ENCODE measurements around the gene PLEKHA1. TPM values are rescaled to one million over a fixed set of nuclear protein-coding genes. Genes with fewer than 3 reads are reported as not detected.

The PLEKHA1 gene
- polyA plus RNA-seq, 1 of the 3 experiments (the other 2 are of a cell fraction), result 8.4 TPM

- no peaks in the 10 kb centered on the region for H3K4me1 ChIP-seq (ENCODE audit: control insufficient read depth in 1 of 2, insufficient read depth in 2 of 2, low read depth in 1 of 2, low read length in 1 of 2)
- no peak for DNase-seq
- H3F3A ChIP-seq (replicated peaks; ENCODE audit: insufficient read depth), result no peaks in the 10 kb centered on the region
- H3K27me3 ChIP-seq (ENCODE audit: insufficient read depth), result no peaks in the 10 kb centered on the region
- H3K9me2 ChIP-seq, result no peaks in the 10 kb centered on the region
- H3K9ac ChIP-seq, result no peak overlapping the region
- WGBS (ENCODE audit: low lambda C conversion rate), result 79% methylated on average over 2 of the region's 2 CpGs
- H3K4me2 ChIP-seq, result no peak overlapping the region
- POLR2A ChIA-PET, result no interaction called here
- CTCF ChIA-PET, result interaction anchor here (0.7 to 0.8 kb wide), 2 partner anchors 262 to 1252 kb away, joined by 3 read pairs; no protein-coding TSS in a partner anchor
- H2AFZ ChIP-seq (ENCODE audit: low read depth), result no peak overlapping the region
- TF ChIP-seq GABPA (IDR thresholded peaks at IDR 0.05; ENCODE audit: low read depth) (no peak), IRF3 (IDR thresholded peaks at IDR 0.05; ENCODE audit: low read depth, low read length) (no peak), RAD21 (IDR thresholded peaks at IDR 0.05; ENCODE audit: low read length) (no peak), SMC3 (IDR thresholded peaks at IDR 0.05; ENCODE audit: low read depth, low read length) (no peak), MEF2A (IDR thresholded peaks at IDR 0.05; ENCODE audit: borderline replicate concordance, low read depth) (no peak), RCOR1 (IDR thresholded peaks at IDR 0.05; ENCODE audit: low read length) (no peak), TAF1 (IDR thresholded peaks at IDR 0.05; ENCODE audit: borderline replicate concordance, low read depth, low read length) (no peak), TEAD4 (IDR thresholded peaks at IDR 0.05; ENCODE audit: borderline replicate concordance, insufficient read depth) (no peak)
- TF ChIP-seq, protein P1, sequence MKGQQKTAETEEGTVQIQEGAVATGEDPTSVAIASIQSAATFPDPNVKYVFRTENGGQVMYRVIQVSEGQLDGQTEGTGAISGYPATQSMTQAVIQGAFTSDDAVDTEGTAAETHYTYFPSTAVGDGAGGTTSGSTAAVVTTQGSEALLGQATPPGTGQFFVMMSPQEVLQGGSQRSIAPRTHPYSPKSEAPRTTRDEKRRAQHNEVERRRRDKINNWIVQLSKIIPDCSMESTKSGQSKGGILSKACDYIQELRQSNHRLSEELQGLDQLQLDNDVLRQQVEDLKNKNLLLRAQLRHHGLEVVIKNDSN (IDR thresholded peaks at IDR 0.05; ENCODE audit: borderline replicate concordance, low read depth), result no peak
- H3K9me3 ChIP-seq, result peaks cover 7% of the 10 kb centered on the region; the same call in 1 of the 2 replicates
- H3K4me3 ChIP-seq (ENCODE audit: low read depth in 2 of 2, low read length in 1 of 2), result no peak overlapping the region
- H3K79me2 ChIP-seq (ENCODE audit: insufficient read depth), result peaks cover 75% of the 10 kb centered on the region
- H3K36me3 ChIP-seq (replicated peaks in 1 of 2; ENCODE audit: control insufficient read depth in 1 of 2, insufficient read depth in 2 of 2, low read length in 1 of 2), result peaks cover 0 to 12% of the 10 kb centered on the region in 2 experiments
- H4K20me1 ChIP-seq (ENCODE audit: insufficient read depth), result peaks cover 7% of the 10 kb centered on the region; the same call in 1 of the 2 replicates
- no peak overlapping the region for H3K27ac ChIP-seq (ENCODE audit: low read depth in 2 of 2, low read length in 1 of 2)
Observed at GRCh38 chr10:122386514-122386913, 12.0 kb downstream of the PLEKHA1 start.

GRCh38 chr10:122387572-122387971 is 13.1 kb downstream of the PLEKHA1 start:
- H3K79me2 ChIP-seq (ENCODE audit: insufficient read depth), result peaks cover 66% of the 10 kb centered on the region

More at GRCh38 chr10:122387572-122387971, 13.1 kb downstream of the PLEKHA1 start:
- TF ChIP-seq SIN3A (IDR thresholded peaks at IDR 0.05; ENCODE audit: borderline replicate concordance, low read depth, low read length) (no peak), RXRA (IDR thresholded peaks at IDR 0.05; ENCODE audit: borderline replicate concordance, low read depth) (no peak)
- WGBS (ENCODE audit: low lambda C conversion rate), result 100% methylated on average over 2 of the region's 2 CpGs
- no peaks in the 10 kb centered on the region for H3K9me2 ChIP-seq
- H3K27ac ChIP-seq (ENCODE audit: low read depth in 2 of 2, low read length in 1 of 2), result no peak overlapping the region
- CTCF ChIA-PET, result interaction anchor here (0.6 to 1.4 kb wide), 3 partner anchors 20 to 261 kb away, joined by 3 to 4 read pairs (median 3); no protein-coding TSS in a partner anchor
- H4K20me1 ChIP-seq (ENCODE audit: insufficient read depth), result peaks cover 7% of the 10 kb centered on the region; the same call in 1 of the 2 replicates
- peaks cover 7% of the 10 kb centered on the region; the same call in 1 of the 2 replicates for H3K9me3 ChIP-seq
- peaks cover 0 to 12% of the 10 kb centered on the region in 2 experiments for H3K36me3 ChIP-seq (replicated peaks in 1 of 2; ENCODE audit: control insufficient read depth in 1 of 2, insufficient read depth in 2 of 2, low read length in 1 of 2)
- no peak overlapping the region for H2AFZ ChIP-seq (ENCODE audit: low read depth)
- H3K4me1 ChIP-seq (ENCODE audit: control insufficient read depth in 1 of 2, insufficient read depth in 2 of 2, low read depth in 1 of 2, low read length in 1 of 2), result no peaks in the 10 kb centered on the region; a peak in 1 of 4 replicates
- no peak for DNase-seq
- no peaks in the 10 kb centered on the region for H3F3A ChIP-seq (replicated peaks; ENCODE audit: insufficient read depth)
- H3K4me2 ChIP-seq, result no peak overlapping the region
- POLR2A ChIA-PET, result no interaction called here
- H3K27me3 ChIP-seq (ENCODE audit: insufficient read depth), result no peaks in the 10 kb centered on the region
- no peak overlapping the region for H3K9ac ChIP-seq
- H3K4me3 ChIP-seq (ENCODE audit: low read depth in 2 of 2, low read length in 1 of 2), result no peak overlapping the region; a peak in 1 of 4 replicates
